ENCODE results near the gene CD27.
A peak's percentile ranks its signal among the peaks of the same experiment; 100 is the strongest.

The CD27 gene

GRCh38 chr12:6434205-6435140 is 10.3 kb upstream of the CD27 start:
- no peak for DNase-seq

GRCh38 chr12:6435961-6436715 is 8.6 kb upstream of the CD27 start:
- no peak for DNase-seq

- no peak for DNase-seq
Observed at GRCh38 chr12:6437586-6437985, 7.2 kb upstream of the CD27 start.

- no peak for DNase-seq
Observed at GRCh38 chr12:6438345-6438744, 6.4 kb upstream of the CD27 start.

GRCh38 chr12:6440391-6440790 is 4.4 kb upstream of the CD27 start:
- no peak for DNase-seq

GRCh38 chr12:6442836-6443235 is 1.9 kb upstream of the CD27 start:
- DNase-seq = no peak

- no peak for DNase-seq
Observed at GRCh38 chr12:6443361-6443983, 1.3 kb upstream of the CD27 start.

GRCh38 chr12:6444031-6444430 is 724 bp upstream of the CD27 start:
- DNase-seq = no peak

- no peak for DNase-seq
Observed at GRCh38 chr12:6450091-6450868, 5.5 kb downstream of the CD27 start.

GRCh38 chr12:6450869-6451347 is 6.2 kb downstream of the CD27 start:
- DNase-seq = no peak

GRCh38 chr12:6451348-6452244 is 6.8 kb downstream of the CD27 start, which contains the start of gene TAPBPL:
Gene TAPBPL, plus strand, starts transcription at chr12:6452042. Its CDS starts 207 bp downstream, at chr12:6452249.
- peak; percentile 88 to 90 for DNase-seq

- DNase-seq = peak in 1 of 2 experiments; percentile 55
Observed at GRCh38 chr12:6452245-6452943, 7.6 kb downstream of the CD27 start.

GRCh38 chr12:6452944-6453630 is 8.3 kb downstream of the CD27 start:
- no peak for DNase-seq

- DNase-seq = no peak
Observed at GRCh38 chr12:6457220-6457945, 12.6 kb downstream of the CD27 start.

GRCh38 chr12:6458281-6459003 is 13.7 kb downstream of the CD27 start:
- no peak for DNase-seq

GRCh38 chr12:6459004-6459337 is 14.2 kb downstream of the CD27 start:
- DNase-seq = no peak

GRCh38 chr12:6460751-6461371 is 16.1 kb downstream of the CD27 start:
- DNase-seq = no peak
